Vagina (tissue), 2 donors: ENCODE data around the gene PSMC3. TPM values are rescaled to one million over a fixed set of nuclear protein-coding genes. Genes with fewer than 3 reads are reported as not detected.

ENCODE experiments used
- DNase-seq, 2 donors: peaks; one replicate each; pipeline ENCODE4 v3.0.0-alpha.2; 2017; ENCODE audit errors: extremely low spot score in 2 of 2
- H3K27ac ChIP-seq: fragments of 200-600 bp; sonication (generic); one replicate; pipeline ENCODE4 v1.5.1; 2019
- H3K27me3 ChIP-seq: fragments of 200-600 bp; sonication (generic); one replicate; pipeline ENCODE4 v1.5.1; 2019
- H3K36me3 ChIP-seq, 2 donors: fragments of 200-600 bp; sonication (generic); one replicate each; pipeline ENCODE4 v1.5.1; 2017 to 2019
- H3K4me1 ChIP-seq: fragments of 200-600 bp; sonication (generic); one replicate; pipeline ENCODE4 v1.5.1; 2019
- H3K4me3 ChIP-seq, 2 donors: fragments of 200-600 bp; sonication (generic); 1 replicate in 1 of 2; 2 replicates in 1 of 2; pipeline ENCODE4 v1.5.1; 2016 to 2019
- H3K9me3 ChIP-seq: fragments of 200-600 bp; sonication (generic); one replicate; pipeline ENCODE4 v1.5.1; 2019
- CTCF ChIP-seq, 3 experiments: fragments of 450-650 bp in 2 of 3; fragments of 200-600 bp in 1 of 3; sonication (generic) in 1 of 3; IDR thresholded peaks; one replicate each; pipeline ENCODE4 v1.5.1; 2017 to 2019; ENCODE audit warnings: antibody characterized with exemption in 3 of 3, mild to moderate bottlenecking in 2 of 3, moderate library complexity in 2 of 3
- POLR2A ChIP-seq, 2 donors: fragments of 450-650 bp; IDR thresholded peaks; one replicate each; pipeline ENCODE4 v1.6.1; 2017; ENCODE audit warnings: antibody characterized with exemption in 2 of 2, mild to moderate bottlenecking in 2 of 2, moderate library complexity in 2 of 2
- POLR2AphosphoS5 ChIP-seq, 2 donors: sonication (generic); formaldehyde crosslinking; IDR thresholded peaks; one replicate each; pipeline ENCODE4 v1.9.0; 2017; ENCODE audit warnings: antibody characterized with exemption in 2 of 2, mild to moderate bottlenecking in 2 of 2, low read depth in 1 of 2; ENCODE audit not compliant: insufficient read depth in 1 of 2
- intact Hi-C: fragments of 100-400 bp; cut with DNase I; formaldehyde crosslinking; loops from one replicate; pipeline ENCODE4 v1.15.1; 2023
- microRNA-seq: library from miRNA; unstranded; fragments of <30 nt; microRNA quantifications from one replicate; pipeline ENCODE4, GENCODE V29; 2017; ENCODE audit warnings: borderline number of aligned reads, borderline replicate concordance
- small RNA-seq: library from RNA; depleted of rRNA; stranded (forward); fragments of <200 nt; gene quantifications from one replicate; pipeline ENCODE3, GENCODE V24; 2016
- total RNA-seq: library from RNA; depleted of rRNA; stranded (reverse); fragments of >200 nt; gene quantifications from one replicate; pipeline ENCODE4 v1.2.3, GENCODE V29; 2016

PSMC3 gene
- total RNA-seq, 1 donor from 2014 or later: 89.6 TPM

- no peak for DNase-seq
- no peak for TF ChIP-seq POLR2AphosphoS5 (IDR thresholded peaks at IDR 0.05; ENCODE audit: insufficient read depth in 1 of 2, low read depth in 1 of 2)
- no peak for TF ChIP-seq CTCF (IDR thresholded peaks at IDR 0.05)
- TF ChIP-seq POLR2A (IDR thresholded peaks at IDR 0.05): no peak
- H3K9me3 ChIP-seq: no peaks in the 10 kb centered on the region
- H3K36me3 ChIP-seq: no peaks in the 10 kb centered on the region
- no peak overlapping the region for H3K27ac ChIP-seq
- no peak overlapping the region for H3K4me3 ChIP-seq
- no peaks in the 10 kb centered on the region for H3K4me1 ChIP-seq
- intact Hi-C loops: loop anchor here (10.0 kb wide), 1 partner anchor 245 kb away; no protein-coding TSS in a partner anchor
- H3K27me3 ChIP-seq: no peaks in the 10 kb centered on the region
Observed at GRCh38 chr11:47369676-47370075, 56.6 kb downstream of the PSMC3 start.

Small RNA genes lying within 50 kb of the gene (microRNA-seq; reads per million reads assigned to microRNA genes)
- gene MIR4487: not detected

Small RNA genes lying within 50 kb of the gene (small RNA-seq; reads per million reads assigned to genes)
- gene MIR4487: not detected

Other genes with a start within 250 kb of the PSMC3 start
- gene ARFGAP2, start 249.6 kb downstream of the PSMC3 start, total RNA-seq: 79.3 TPM
- 59.4 TPM for gene PACSIN3, start 240.0 kb downstream of the PSMC3 start, total RNA-seq
- gene DDB2, start 211.5 kb downstream of the PSMC3 start, total RNA-seq: 42.2 TPM
- 54.8 TPM for gene ACP2, start 177.6 kb downstream of the PSMC3 start, total RNA-seq
- 60.9 TPM for gene NR1H3, start 168.4 kb downstream of the PSMC3 start, total RNA-seq
- gene MADD, start 156.3 kb downstream of the PSMC3 start, total RNA-seq: 56.5 TPM
- gene MYBPC3, start 73.7 kb downstream of the PSMC3 start, total RNA-seq: not detected
- gene SPI1, start 47.9 kb downstream of the PSMC3 start, total RNA-seq: 15.5 TPM
- gene SLC39A13, start 17.8 kb downstream of the PSMC3 start, total RNA-seq: 53.5 TPM
- gene RAPSN, start 22.7 kb upstream of the PSMC3 start, total RNA-seq: not detected
- 100 TPM for gene CELF1, start 126.7 kb upstream of the PSMC3 start, total RNA-seq
- 68.5 TPM for gene PTPMT1, start 139.2 kb upstream of the PSMC3 start, total RNA-seq
- gene KBTBD4, start 152.5 kb upstream of the PSMC3 start, total RNA-seq: 14.7 TPM
- 60.4 TPM for gene NDUFS3, start 152.6 kb upstream of the PSMC3 start, total RNA-seq
- gene FAM180B, start 160.2 kb upstream of the PSMC3 start, total RNA-seq: not detected
- gene C1QTNF4, start 168.0 kb upstream of the PSMC3 start, total RNA-seq: 3.4 TPM
- 40.5 TPM for gene MTCH2, start 216.1 kb upstream of the PSMC3 start, total RNA-seq